Endothelial cell of umbilical vein (primary cell): Measurements from ENCODE around the gene SDHB. TPM values are rescaled to one million over a fixed set of nuclear protein-coding genes. Genes with fewer than 3 reads are reported as not detected.

ENCODE experiments used
- BruUV-seq: library from RNA; stranded (reverse); fragments of 400-500 nt; replicated peaks from 2 replicates; lab custom pipeline; 2021; lab: Mats Ljungman, UMichigan
- CTCF ChIA-PET: fragments of 300-600, 350-600 bp; sonication (Branson Sonifier 250); formaldehyde crosslinking; loops from one replicate; lab custom pipeline; 2021; ENCODE audit warnings: antibody characterized with exemption, inconsistent platforms; lab: Charles Lee
- POLR2A ChIA-PET: fragments of 300-600, 350-600 bp; sonication (Branson Sonifier 250); formaldehyde crosslinking; loops from one replicate; lab custom pipeline; 2021; ENCODE audit warnings: antibody characterized with exemption, inconsistent platforms; lab: Charles Lee
- DNase-seq: peaks from one replicate; pipeline ENCODE4 v3.0.0-alpha.2; 2011; ENCODE audit warnings: low read depth, low spot score
- FAIRE-seq: peaks from 2 replicates; lab custom pipeline; 2011; peaks lifted over from hg19 to GRCh38; lab: Jason Lieb, UNC
- H2AFZ ChIP-seq: 2 replicates; pipeline ENCODE4 v1.6.0; 2012; ENCODE audit warnings: low read depth, low read length, control low read depth, inconsistent platforms
- H3K27ac ChIP-seq: 2 replicates; pipeline ENCODE4 v1.5.1; 2011; ENCODE audit warnings: low read depth, mild to moderate bottlenecking, control low read depth, low read length, moderate library complexity; ENCODE audit not compliant: insufficient read depth
- H3K27me3 ChIP-seq, 2 experiments: 2 replicates each; pipeline versions ENCODE4 v1.6.0 to v1.6.1; 2011; ENCODE audit warnings: low read length in 2 of 2, mixed read lengths in 1 of 2; ENCODE audit not compliant: control insufficient read depth in 2 of 2, insufficient read depth in 2 of 2
- H3K36me3 ChIP-seq, 2 experiments: 2 replicates in 1 of 2; 3 replicates in 1 of 2; pipeline ENCODE4 v1.5.1; 2011; ENCODE audit warnings: low read length in 2 of 2, mild to moderate bottlenecking in 1 of 2, moderate library complexity in 1 of 2; ENCODE audit not compliant: control insufficient read depth in 2 of 2, insufficient read depth in 2 of 2; ENCODE audit errors: extremely low read depth in 1 of 2
- H3K4me1 ChIP-seq: 3 replicates; pipeline ENCODE4 v1.5.1; 2011; ENCODE audit warnings: mild to moderate bottlenecking, low read length; ENCODE audit not compliant: control insufficient read depth, insufficient read depth; ENCODE audit errors: extremely low read depth
- H3K4me2 ChIP-seq: 2 replicates; pipeline ENCODE4 v1.6.1; 2011; ENCODE audit warnings: low read length, control low read depth, mixed read lengths; ENCODE audit not compliant: insufficient read depth
- H3K4me3 ChIP-seq, 3 experiments: fragments of 200-600 bp in 1 of 3; sonication (generic), shearing (Covaris generic) in 1 of 3; replicated peaks in 1 of 3; 2 replicates each; pipeline ENCODE4 v1.5.1; 2011 to 2016; ENCODE audit warnings: control low read depth in 3 of 3, low read length in 3 of 3, mild to moderate bottlenecking in 2 of 3, inconsistent platforms in 1 of 3, low read depth in 1 of 3, moderate library complexity in 1 of 3; ENCODE audit not compliant: insufficient read depth in 1 of 3
- H3K79me2 ChIP-seq: 2 replicates; pipeline ENCODE4 v1.6.0; 2012; ENCODE audit warnings: low read length, inconsistent platforms; ENCODE audit not compliant: control insufficient read depth, insufficient read depth
- H3K9ac ChIP-seq: replicated peaks from 2 replicates; pipeline ENCODE3; 2011; ENCODE audit warnings: low read length, control low read depth; ENCODE audit not compliant: insufficient read depth; ENCODE audit errors: extremely low read depth
- H3K9me1 ChIP-seq: replicated peaks from 3 replicates; pipeline ENCODE4 v1.6.0; 2011; ENCODE audit warnings: mild to moderate bottlenecking, low read length; ENCODE audit not compliant: control insufficient read depth, insufficient read depth; ENCODE audit errors: extremely low read depth
- H3K9me3 ChIP-seq: replicated peaks from 2 replicates; pipeline ENCODE4 v1.5.1; 2012; ENCODE audit warnings: low read length, inconsistent platforms; ENCODE audit not compliant: control insufficient read depth, insufficient read depth
- H4K20me1 ChIP-seq: replicated peaks from 2 replicates; pipeline ENCODE3; 2011; ENCODE audit warnings: mild to moderate bottlenecking, low read length; ENCODE audit not compliant: control insufficient read depth, insufficient read depth; ENCODE audit errors: extremely low read depth
- EZH2 ChIP-seq: IDR thresholded peaks from 2 replicates; pipeline ENCODE4 v1.6.1; 2012; ENCODE audit warnings: borderline replicate concordance, low read depth, mild to moderate bottlenecking, moderate library complexity, low read length, inconsistent platforms; ENCODE audit not compliant: severe bottlenecking
- FOS ChIP-seq: IDR thresholded peaks from 2 replicates; pipeline ENCODE4 v1.6.1; 2011; ENCODE audit warnings: mild to moderate bottlenecking, low read length, moderate library complexity, borderline replicate concordance; ENCODE audit not compliant: insufficient read depth
- GATA2 ChIP-seq: IDR thresholded peaks from 2 replicates; pipeline ENCODE4 v1.7.0; 2011; ENCODE audit warnings: low read depth, mild to moderate bottlenecking, moderate library complexity, mixed read lengths, low read length; ENCODE audit not compliant: insufficient read length, insufficient read depth
- JUN ChIP-seq: IDR thresholded peaks from 2 replicates; pipeline ENCODE4 v1.6.1; 2011; ENCODE audit warnings: borderline replicate concordance, low read depth; ENCODE audit not compliant: insufficient read length, insufficient read depth
- MYC ChIP-seq: IDR thresholded peaks from one replicate; pipeline ENCODE4 v1.6.1; 2011; ENCODE audit warnings: mild to moderate bottlenecking, low read depth, low read length
- POLR2A ChIP-seq: IDR thresholded peaks from 2 replicates; pipeline ENCODE4 v1.6.1; 2012; ENCODE audit warnings: low read depth, mild to moderate bottlenecking, control low read depth, low read length
- POLR2AphosphoS5 ChIP-seq: IDR thresholded peaks from 2 replicates; pipeline ENCODE4 v1.6.1; 2012; ENCODE audit warnings: low read depth, mild to moderate bottlenecking, control low read depth, low read length, moderate library complexity; ENCODE audit not compliant: insufficient read depth
- dilution Hi-C: fragments of 300-500 bp; cut with MboI; formaldehyde crosslinking; loops from one replicate; pipeline ENCODE4 v1.15.0; 2019; ENCODE audit warnings: low sequenced_read_pairs; ENCODE audit not compliant: extremely low pct_ligation_motif_present
- intact Hi-C: fragments of 100-400 bp; cut with micrococcal nuclease; formaldehyde crosslinking; loops from one replicate; pipeline ENCODE4 v1.10.0; 2022
- polyA plus RNA-seq, 4 experiments: library from polyadenylated mRNA; depleted of rRNA in 3 of 4; stranded (reverse) in 3 of 4; unstranded in 1 of 4; fragments of >200 nt; gene quantifications; 2 replicates each; pipeline versions ENCODE4 v1.2.1 to v1.2.3, GENCODE V29; 2011 to 2012; ENCODE audit warnings: missing spikeins in 1 of 4
- total RNA-seq: library from RNA; stranded (reverse); gene quantifications from 2 replicates; pipeline ENCODE4 v1.2.3, GENCODE V29; 2021
- TF ChIP-seq, protein P1 (sequence below): IDR thresholded peaks from 2 replicates; pipeline ENCODE4 v1.6.1; 2011; ENCODE audit not compliant: insufficient read depth, insufficient read length
- TF ChIP-seq, protein P2 (sequence below), 2 donors: IDR thresholded peaks; 1 replicate in 1 of 2; 2 replicates in 1 of 2; pipeline ENCODE4 v1.5.1; 2011; ENCODE audit warnings: low read length in 2 of 2, mild to moderate bottlenecking in 2 of 2, moderate library complexity in 2 of 2, control low read depth in 1 of 2, inconsistent platforms in 1 of 2, low read depth in 1 of 2; ENCODE audit not compliant: insufficient read depth in 1 of 2; ENCODE audit errors: extremely low read depth in 1 of 2

SDHB gene
- total and polyA plus RNA-seq, 2 donors (not counting 3 experiments of a cell fraction or from before 2014, with no cell fraction given) = 96.2 to 98.1 TPM

GRCh38 chr1:17067465-17068240 is 13.8 kb upstream of the SDHB start:
- BruUV-seq = no TSS peak
- Histone ChIP-seq H3K27ac (no peak overlapping the region), H4K20me1 (no peaks in the 10 kb centered on the region), H3K4me2 (no peak overlapping the region), H2AFZ (no peak overlapping the region), H3K36me3 (no peaks in the 10 kb centered on the region), H3K4me1 (peaks cover 5% of the 10 kb centered on the region), H3K9me1 (no peaks in the 10 kb centered on the region), H3K9me3 (no peaks in the 10 kb centered on the region), H3K79me2 (no peaks in the 10 kb centered on the region), H3K27me3 (no peaks in the 10 kb centered on the region), H3K4me3 (no peak overlapping the region), H3K9ac (no peak overlapping the region)
- ChIA-PET CTCF (no interaction called here), POLR2A (no interaction called here)
- no peak for DNase-seq
- no peak for FAIRE-seq
- intact Hi-C loops (no loop called here), dilution Hi-C loops (no loop called here)
- TF ChIP-seq, protein P1, sequence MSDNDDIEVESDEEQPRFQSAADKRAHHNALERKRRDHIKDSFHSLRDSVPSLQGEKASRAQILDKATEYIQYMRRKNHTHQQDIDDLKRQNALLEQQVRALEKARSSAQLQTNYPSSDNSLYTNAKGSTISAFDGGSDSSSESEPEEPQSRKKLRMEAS = no peak
- TF ChIP-seq FOS = no peak
- no peak for TF ChIP-seq EZH2
- TF ChIP-seq GATA2 = no peak
- TF ChIP-seq, protein P2, sequence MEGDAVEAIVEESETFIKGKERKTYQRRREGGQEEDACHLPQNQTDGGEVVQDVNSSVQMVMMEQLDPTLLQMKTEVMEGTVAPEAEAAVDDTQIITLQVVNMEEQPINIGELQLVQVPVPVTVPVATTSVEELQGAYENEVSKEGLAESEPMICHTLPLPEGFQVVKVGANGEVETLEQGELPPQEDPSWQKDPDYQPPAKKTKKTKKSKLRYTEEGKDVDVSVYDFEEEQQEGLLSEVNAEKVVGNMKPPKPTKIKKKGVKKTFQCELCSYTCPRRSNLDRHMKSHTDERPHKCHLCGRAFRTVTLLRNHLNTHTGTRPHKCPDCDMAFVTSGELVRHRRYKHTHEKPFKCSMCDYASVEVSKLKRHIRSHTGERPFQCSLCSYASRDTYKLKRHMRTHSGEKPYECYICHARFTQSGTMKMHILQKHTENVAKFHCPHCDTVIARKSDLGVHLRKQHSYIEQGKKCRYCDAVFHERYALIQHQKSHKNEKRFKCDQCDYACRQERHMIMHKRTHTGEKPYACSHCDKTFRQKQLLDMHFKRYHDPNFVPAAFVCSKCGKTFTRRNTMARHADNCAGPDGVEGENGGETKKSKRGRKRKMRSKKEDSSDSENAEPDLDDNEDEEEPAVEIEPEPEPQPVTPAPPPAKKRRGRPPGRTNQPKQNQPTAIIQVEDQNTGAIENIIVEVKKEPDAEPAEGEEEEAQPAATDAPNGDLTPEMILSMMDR (IDR thresholded peaks at IDR 0.05; ENCODE audit: extremely low read depth in 1 of 2, insufficient read depth in 1 of 2, low read depth in 1 of 2, low read length in 2 of 2) = no peak
- no peak for TF ChIP-seq POLR2AphosphoS5
- TF ChIP-seq POLR2A = no peak
- TF ChIP-seq JUN = no peak
- no peak for TF ChIP-seq MYC
